ENCODE data around the gene SNX2.

The SNX2 gene

DNA sequence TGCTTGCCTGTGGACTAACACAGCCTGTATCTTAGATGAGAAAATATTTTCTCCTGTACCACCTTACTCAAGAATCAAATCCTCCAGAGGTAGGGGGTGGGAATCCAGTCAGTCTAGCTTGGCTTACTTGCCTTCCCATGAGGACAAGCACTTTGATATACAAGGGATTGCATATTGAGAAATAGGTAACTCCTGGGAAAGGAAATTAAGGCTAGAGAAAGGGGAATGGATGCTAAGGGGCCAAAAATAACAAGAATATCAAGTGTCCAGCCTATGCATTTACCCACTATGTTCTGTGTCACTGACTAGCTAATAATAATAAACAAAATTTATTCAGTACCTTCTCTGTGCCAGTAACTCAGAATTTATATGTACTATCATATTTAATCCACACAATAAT lies 21.4 kb upstream of the SNX2 start:
- TF ChIP-seq CTCF (IDR thresholded peaks at IDR 0.05; ENCODE audit: insufficient read depth, low read length, poor library complexity, severe bottlenecking) = no peak
- DNase-seq (ENCODE audit: extremely low read depth, insufficient read length) = no peak
- Histone ChIP-seq H3K36me3 (ENCODE audit: control insufficient read depth, insufficient read depth, low read length) (no peaks in the 10 kb centered on the region), H3K4me3 (replicated peaks; ENCODE audit: low read depth, low read length) (no peak overlapping the region), H3K27me3 (replicated peaks; ENCODE audit: control insufficient read depth, insufficient read depth, low read length) (no peaks in the 10 kb centered on the region)

DNA sequence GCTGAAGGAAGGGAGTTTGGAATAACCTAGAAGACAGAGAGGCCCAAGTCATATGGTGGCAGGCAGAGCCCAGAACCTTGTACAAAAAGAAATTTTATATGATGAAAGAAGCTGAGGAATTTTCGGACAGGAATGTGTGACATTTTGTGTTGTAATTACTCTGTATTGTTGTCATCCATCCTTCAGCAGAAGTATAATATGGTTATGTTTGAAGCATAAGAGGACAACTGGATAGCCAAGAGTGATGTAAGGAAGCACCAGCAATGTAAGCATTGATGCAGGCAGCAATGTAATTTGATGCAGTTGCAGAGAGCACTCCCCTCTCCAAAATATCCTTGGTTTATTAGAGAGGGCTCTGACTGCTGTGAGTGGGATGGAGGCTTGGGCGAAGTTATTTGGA lies 19.1 kb upstream of the SNX2 start:
- Histone ChIP-seq H3K4me3 (replicated peaks; ENCODE audit: low read depth, low read length) (no peak overlapping the region), H3K27me3 (replicated peaks; ENCODE audit: control insufficient read depth, insufficient read depth, low read length) (no peaks in the 10 kb centered on the region), H3K36me3 (ENCODE audit: control insufficient read depth, insufficient read depth, low read length) (no peaks in the 10 kb centered on the region)
- DNase-seq (ENCODE audit: extremely low read depth, insufficient read length) = no peak
- no peak for TF ChIP-seq CTCF (IDR thresholded peaks at IDR 0.05; ENCODE audit: insufficient read depth, low read length, poor library complexity, severe bottlenecking)

GRCh38 chr5:122756264-122756911 lies 18.5 kb upstream of the SNX2 start:
- peak; percentile 31 for DNase-seq (ENCODE audit: extremely low read depth, insufficient read length)
- no peaks in the 10 kb centered on the region for H3K36me3 ChIP-seq (ENCODE audit: control insufficient read depth, insufficient read depth, low read length)
- no peak overlapping the region for H3K4me3 ChIP-seq (replicated peaks; ENCODE audit: low read depth, low read length)
- H3K27me3 ChIP-seq (replicated peaks; ENCODE audit: control insufficient read depth, insufficient read depth, low read length) = no peaks in the 10 kb centered on the region
- no peak for TF ChIP-seq CTCF (IDR thresholded peaks at IDR 0.05; ENCODE audit: insufficient read depth, low read length, poor library complexity, severe bottlenecking)

GRCh38 chr5:122757285-122757684 lies 17.6 kb upstream of the SNX2 start:
- H3K4me3 ChIP-seq (replicated peaks; ENCODE audit: low read depth, low read length) = no peak overlapping the region
- no peak for TF ChIP-seq CTCF (IDR thresholded peaks at IDR 0.05; ENCODE audit: insufficient read depth, low read length, poor library complexity, severe bottlenecking)
- no peaks in the 10 kb centered on the region for H3K36me3 ChIP-seq (ENCODE audit: control insufficient read depth, insufficient read depth, low read length)
- DNase-seq (ENCODE audit: extremely low read depth, insufficient read length) = peak; percentile 48
- no peaks in the 10 kb centered on the region for H3K27me3 ChIP-seq (replicated peaks; ENCODE audit: control insufficient read depth, insufficient read depth, low read length)

- H3K36me3 ChIP-seq (ENCODE audit: control insufficient read depth, insufficient read depth, low read length) = no peaks in the 10 kb centered on the region
- H3K27me3 ChIP-seq (replicated peaks; ENCODE audit: control insufficient read depth, insufficient read depth, low read length) = no peaks in the 10 kb centered on the region
- no peak for TF ChIP-seq CTCF (IDR thresholded peaks at IDR 0.05; ENCODE audit: insufficient read depth, low read length, poor library complexity, severe bottlenecking)
Measured at GRCh38 chr5:122759241-122760070, 15.4 kb upstream of the SNX2 start.

More at GRCh38 chr5:122759241-122760070, 15.4 kb upstream of the SNX2 start:
- DNase-seq (ENCODE audit: extremely low read depth, insufficient read length) = no peak
- H3K4me3 ChIP-seq (replicated peaks; ENCODE audit: low read depth, low read length) = no peak overlapping the region

Data from GM06990 (cell line).